ENCODE data around the gene ALDH1L1. TPM values are rescaled to one million over a fixed set of nuclear protein-coding genes. Genes with fewer than 3 reads are reported as not detected.
"Not testable (repeated sequence)": the region's sequence is repeated elsewhere in the genome, so short reads cannot be mapped to it uniquely, and the experiment has no call there.

Gene ALDH1L1
- total RNA-seq, 1 donor from 2014 or later, result not detected

GRCh38 chr3:126078866-126079265 is 101.5 kb downstream of the ALDH1L1 start:
- DNase-seq, result no peak

GRCh38 chr3:126077754-126078153 is 102.6 kb downstream of the ALDH1L1 start:
- Mint-ChIP-seq H3K27ac (ENCODE audit: unreplicated experiment) (no peak overlapping the region), H3K4me3 (ENCODE audit: unreplicated experiment) (no peak overlapping the region), H3K9me3 (ENCODE audit: unreplicated experiment) (peaks cover 3% of the 10 kb centered on the region), H3K4me1 (ENCODE audit: low read depth, unreplicated experiment) (no peaks in the 10 kb centered on the region), H3K36me3 (ENCODE audit: unreplicated experiment) (peaks cover 13% of the 10 kb centered on the region), H3K27me3 (ENCODE audit: unreplicated experiment) (no peaks in the 10 kb centered on the region)
- TF ChIP-seq, protein P1, sequence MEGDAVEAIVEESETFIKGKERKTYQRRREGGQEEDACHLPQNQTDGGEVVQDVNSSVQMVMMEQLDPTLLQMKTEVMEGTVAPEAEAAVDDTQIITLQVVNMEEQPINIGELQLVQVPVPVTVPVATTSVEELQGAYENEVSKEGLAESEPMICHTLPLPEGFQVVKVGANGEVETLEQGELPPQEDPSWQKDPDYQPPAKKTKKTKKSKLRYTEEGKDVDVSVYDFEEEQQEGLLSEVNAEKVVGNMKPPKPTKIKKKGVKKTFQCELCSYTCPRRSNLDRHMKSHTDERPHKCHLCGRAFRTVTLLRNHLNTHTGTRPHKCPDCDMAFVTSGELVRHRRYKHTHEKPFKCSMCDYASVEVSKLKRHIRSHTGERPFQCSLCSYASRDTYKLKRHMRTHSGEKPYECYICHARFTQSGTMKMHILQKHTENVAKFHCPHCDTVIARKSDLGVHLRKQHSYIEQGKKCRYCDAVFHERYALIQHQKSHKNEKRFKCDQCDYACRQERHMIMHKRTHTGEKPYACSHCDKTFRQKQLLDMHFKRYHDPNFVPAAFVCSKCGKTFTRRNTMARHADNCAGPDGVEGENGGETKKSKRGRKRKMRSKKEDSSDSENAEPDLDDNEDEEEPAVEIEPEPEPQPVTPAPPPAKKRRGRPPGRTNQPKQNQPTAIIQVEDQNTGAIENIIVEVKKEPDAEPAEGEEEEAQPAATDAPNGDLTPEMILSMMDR (IDR thresholded peaks at IDR 0.05; ENCODE audit: partially characterized antibody, unreplicated experiment), result no peak
- DNase-seq, result no peak

More at GRCh38 chr3:126078866-126079265, 101.5 kb downstream of the ALDH1L1 start:
- Mint-ChIP-seq H3K27ac (ENCODE audit: unreplicated experiment) (no peak overlapping the region), H3K27me3 (ENCODE audit: unreplicated experiment) (peaks cover 3% of the 10 kb centered on the region), H3K4me1 (ENCODE audit: low read depth, unreplicated experiment) (peaks cover 2% of the 10 kb centered on the region), H3K9me3 (ENCODE audit: unreplicated experiment) (peaks cover 5% of the 10 kb centered on the region), H3K4me3 (ENCODE audit: unreplicated experiment) (no peak overlapping the region), H3K36me3 (ENCODE audit: unreplicated experiment) (peaks cover 13% of the 10 kb centered on the region)
- TF ChIP-seq, protein P1 (IDR thresholded peaks at IDR 0.05; ENCODE audit: partially characterized antibody, unreplicated experiment), result no peak

DNA sequence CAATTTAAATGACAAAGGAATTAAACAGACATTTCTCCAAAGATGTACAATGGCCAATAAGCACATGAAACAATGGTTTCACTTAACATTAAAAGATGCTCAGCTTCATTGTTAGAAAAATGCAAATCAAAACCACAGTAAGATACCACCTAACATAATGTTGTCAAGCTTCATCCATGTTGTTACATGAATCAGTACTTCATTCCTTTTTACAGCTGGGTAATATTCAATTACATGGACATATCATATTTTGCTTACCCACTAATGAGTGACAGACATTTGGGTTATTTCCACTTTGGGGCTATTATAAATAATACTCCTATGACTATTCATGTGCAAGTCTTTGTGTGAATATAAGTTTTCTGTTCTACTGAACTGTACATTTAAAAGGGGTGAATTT is 104.2 kb downstream of the ALDH1L1 start:
- Mint-ChIP-seq H3K4me3 (ENCODE audit: unreplicated experiment) (no peak overlapping the region), H3K36me3 (ENCODE audit: unreplicated experiment) (peaks cover 12% of the 10 kb centered on the region), H3K27me3 (ENCODE audit: unreplicated experiment) (no peaks in the 10 kb centered on the region), H3K27ac (ENCODE audit: unreplicated experiment) (no peak overlapping the region), H3K4me1 (ENCODE audit: low read depth, unreplicated experiment) (no peaks in the 10 kb centered on the region), H3K9me3 (ENCODE audit: unreplicated experiment) (peaks cover 3% of the 10 kb centered on the region)
- no peak for DNase-seq
- TF ChIP-seq, protein P1 (IDR thresholded peaks at IDR 0.05; ENCODE audit: partially characterized antibody, unreplicated experiment), result no peak

- DNase-seq, result no peak
- TF ChIP-seq, protein P1 (IDR thresholded peaks at IDR 0.05; ENCODE audit: partially characterized antibody, unreplicated experiment), result no peak
- no peak overlapping the region for H3K4me3 Mint-ChIP-seq (ENCODE audit: unreplicated experiment)
- no peaks in the 10 kb centered on the region for H3K9me3 Mint-ChIP-seq (ENCODE audit: unreplicated experiment)
- no peaks in the 10 kb centered on the region for H3K27me3 Mint-ChIP-seq (ENCODE audit: unreplicated experiment)
- no peaks in the 10 kb centered on the region for H3K36me3 Mint-ChIP-seq (ENCODE audit: unreplicated experiment)
- H3K4me1 Mint-ChIP-seq (ENCODE audit: low read depth, unreplicated experiment), result no peaks in the 10 kb centered on the region
- H3K27ac Mint-ChIP-seq (ENCODE audit: unreplicated experiment), result no peak overlapping the region
These were observed 110.2 kb downstream of the ALDH1L1 start for GRCh38 chr3:126070146-126070545.

GRCh38 chr3:126067959-126068358 is 112.4 kb downstream of the ALDH1L1 start:
- H3K27ac Mint-ChIP-seq (ENCODE audit: unreplicated experiment), result no peak overlapping the region
- DNase-seq, result no peak
- no peak overlapping the region for H3K4me3 Mint-ChIP-seq (ENCODE audit: unreplicated experiment)
- H3K4me1 Mint-ChIP-seq (ENCODE audit: low read depth, unreplicated experiment), result no peaks in the 10 kb centered on the region
- TF ChIP-seq, protein P1 (IDR thresholded peaks at IDR 0.05; ENCODE audit: partially characterized antibody, unreplicated experiment), result no peak
- H3K9me3 Mint-ChIP-seq (ENCODE audit: unreplicated experiment), result no peaks in the 10 kb centered on the region
- no peaks in the 10 kb centered on the region for H3K27me3 Mint-ChIP-seq (ENCODE audit: unreplicated experiment)
- no peaks in the 10 kb centered on the region for H3K36me3 Mint-ChIP-seq (ENCODE audit: unreplicated experiment)

GRCh38 chr3:126066676-126067075 is 113.7 kb downstream of the ALDH1L1 start:
- H3K4me3 Mint-ChIP-seq (ENCODE audit: unreplicated experiment); H3K4me1 Mint-ChIP-seq (ENCODE audit: low read depth, unreplicated experiment); H3K9me3 Mint-ChIP-seq (ENCODE audit: unreplicated experiment); H3K27me3 Mint-ChIP-seq (ENCODE audit: unreplicated experiment); DNase-seq; H3K36me3 Mint-ChIP-seq (ENCODE audit: unreplicated experiment); H3K27ac Mint-ChIP-seq (ENCODE audit: unreplicated experiment): not testable (repeated sequence)
